HL-60 (cell line): ENCODE results near the gene DLX3.

Experiments
- CTCF ChIP-seq: IDR thresholded peaks from one replicate; pipeline ENCODE4 v1.5.1; 2011; ENCODE audit warnings: low read length, control low read depth, inconsistent platforms; ENCODE audit not compliant: insufficient read depth
- GABPA ChIP-seq: IDR thresholded peaks from 2 replicates; pipeline ENCODE4 v1.6.1; 2012; ENCODE audit warnings: low read depth
- POLR2AphosphoS5 ChIP-seq: IDR thresholded peaks from 2 replicates; pipeline ENCODE4 v1.6.1; 2012; ENCODE audit warnings: low read depth
- SPI1 ChIP-seq: IDR thresholded peaks from 2 replicates; pipeline ENCODE4 v1.6.1; 2012; ENCODE audit warnings: low read depth, mild to moderate bottlenecking, borderline replicate concordance

- TF ChIP-seq SPI1 (no peak), CTCF (no peak), GABPA (no peak), POLR2AphosphoS5 (no peak)
Observed at GRCh38 chr17:49964303-49964768, 30.7 kb downstream of the DLX3 start.
